NCI-H446 (cell line): ENCODE data around the gene CLK2.
A peak's percentile ranks its signal among the peaks of the same experiment; 100 is the strongest.
"Not testable (repeated sequence)": the region's sequence is repeated elsewhere in the genome, so short reads cannot be mapped to it uniquely, and the experiment has no call there.

Experiments used
- DNase-seq, 2 experiments: peaks; one replicate each; lab custom pipeline; 2025; lab: John Stamatoyannopoulos, UW

The CLK2 gene

DNA sequence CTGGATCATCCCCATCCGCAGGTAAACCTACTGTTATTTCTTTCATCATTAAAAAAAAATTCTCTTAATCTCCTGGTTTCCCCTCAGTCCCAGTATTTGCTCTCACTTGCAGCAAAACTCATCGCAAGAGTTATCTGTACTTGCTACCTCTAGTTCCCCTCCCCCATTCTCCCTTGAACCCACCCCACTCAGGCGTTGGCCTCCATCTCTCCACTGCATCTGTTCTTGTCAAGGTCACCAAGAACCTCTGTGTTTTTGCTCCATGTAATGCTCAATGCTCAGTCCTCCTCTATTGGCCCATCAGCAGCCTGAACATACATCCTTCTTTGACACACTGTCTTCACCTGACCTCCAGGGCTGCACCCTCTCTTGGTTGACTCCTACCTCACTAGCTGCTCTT is 23.4 kb upstream of the CLK2 start:
- DNase-seq, result no peak

DNA sequence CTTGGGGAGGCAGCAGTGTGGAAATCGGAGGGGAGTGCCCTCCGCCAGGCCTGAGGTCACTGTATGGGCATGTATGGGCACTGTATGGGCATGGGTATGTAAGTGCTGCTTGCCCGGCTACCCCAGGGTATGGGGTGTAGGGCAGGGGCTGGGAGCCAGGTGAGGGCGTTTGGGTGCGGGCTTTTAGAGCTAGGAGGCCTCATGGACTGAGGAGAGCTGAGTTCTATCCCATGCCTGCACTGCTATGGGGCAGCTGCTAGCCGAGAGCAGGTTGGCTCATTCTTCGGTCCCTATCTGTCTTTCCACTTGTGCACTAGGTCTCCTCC is 22.6 kb upstream of the CLK2 start:
- no peak for DNase-seq

DNA sequence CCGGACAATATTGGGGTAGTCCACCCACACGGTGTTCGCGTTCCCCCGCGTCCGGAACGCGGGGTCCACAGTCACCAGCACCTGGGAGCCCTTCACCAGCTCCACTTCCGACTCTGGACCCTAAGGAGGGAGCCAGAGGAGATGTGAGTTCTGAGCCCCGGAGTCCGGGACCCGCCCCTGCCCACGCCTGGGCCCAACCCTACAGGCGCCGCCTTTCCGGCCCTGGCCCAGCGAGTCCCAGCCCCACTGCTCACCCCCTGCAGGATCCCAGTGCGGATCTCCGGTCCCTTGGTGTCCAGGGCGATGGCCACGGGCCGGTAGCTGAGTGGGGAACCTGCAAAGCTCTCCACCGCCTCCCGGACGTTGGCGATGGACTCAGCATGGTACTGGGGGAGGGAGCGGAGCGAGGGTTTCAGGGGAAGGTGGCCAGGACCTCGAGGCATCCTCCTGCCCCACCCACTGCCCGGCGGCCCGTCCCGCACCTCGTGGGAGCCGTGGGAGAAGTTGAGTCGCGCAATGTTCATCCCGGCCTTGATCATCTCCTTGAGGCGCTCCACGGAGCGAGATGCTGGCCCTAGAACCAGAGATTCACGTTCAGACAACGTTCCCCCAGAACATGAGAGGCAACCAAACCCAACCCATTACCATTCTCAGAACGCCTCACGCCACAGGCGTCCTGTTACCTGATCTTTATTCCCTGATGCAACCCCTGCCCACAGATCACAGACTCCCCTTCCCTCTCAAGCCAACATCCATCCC is 22.1 kb upstream of the CLK2 start:
- no peak for DNase-seq

DNA sequence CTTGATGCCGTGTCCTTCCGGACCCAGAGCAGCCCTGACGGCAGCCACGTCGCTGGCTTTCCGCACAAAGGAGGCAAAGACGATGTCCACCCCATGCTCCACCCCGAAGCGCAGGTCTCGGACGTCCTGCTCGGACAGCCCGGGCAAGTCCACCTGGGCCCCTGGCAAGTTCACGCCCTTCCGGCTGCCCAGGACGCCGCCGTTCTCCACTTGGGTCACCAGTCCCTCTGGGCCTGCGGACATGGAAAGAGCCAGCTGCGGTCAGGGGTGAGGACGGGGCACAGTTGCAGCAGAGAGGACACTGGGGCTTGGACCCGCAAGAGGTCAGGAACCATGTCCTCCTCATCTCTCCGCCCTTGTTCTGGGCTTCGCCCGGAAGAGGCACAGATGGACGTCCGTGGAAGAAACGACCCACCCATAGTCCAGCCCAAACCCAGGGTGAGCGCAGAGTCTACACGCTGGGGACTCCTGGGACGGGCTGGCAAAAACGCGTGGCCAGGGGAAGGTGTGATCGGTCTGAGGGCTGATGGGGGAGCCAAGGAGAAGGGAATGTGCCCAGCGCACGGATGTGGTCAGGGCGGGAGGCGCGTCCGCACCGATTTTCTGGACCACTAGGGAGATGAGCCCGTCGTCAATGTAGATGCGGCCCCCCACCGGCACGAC is 21.3 kb upstream of the CLK2 start:
- no peak for DNase-seq

DNA sequence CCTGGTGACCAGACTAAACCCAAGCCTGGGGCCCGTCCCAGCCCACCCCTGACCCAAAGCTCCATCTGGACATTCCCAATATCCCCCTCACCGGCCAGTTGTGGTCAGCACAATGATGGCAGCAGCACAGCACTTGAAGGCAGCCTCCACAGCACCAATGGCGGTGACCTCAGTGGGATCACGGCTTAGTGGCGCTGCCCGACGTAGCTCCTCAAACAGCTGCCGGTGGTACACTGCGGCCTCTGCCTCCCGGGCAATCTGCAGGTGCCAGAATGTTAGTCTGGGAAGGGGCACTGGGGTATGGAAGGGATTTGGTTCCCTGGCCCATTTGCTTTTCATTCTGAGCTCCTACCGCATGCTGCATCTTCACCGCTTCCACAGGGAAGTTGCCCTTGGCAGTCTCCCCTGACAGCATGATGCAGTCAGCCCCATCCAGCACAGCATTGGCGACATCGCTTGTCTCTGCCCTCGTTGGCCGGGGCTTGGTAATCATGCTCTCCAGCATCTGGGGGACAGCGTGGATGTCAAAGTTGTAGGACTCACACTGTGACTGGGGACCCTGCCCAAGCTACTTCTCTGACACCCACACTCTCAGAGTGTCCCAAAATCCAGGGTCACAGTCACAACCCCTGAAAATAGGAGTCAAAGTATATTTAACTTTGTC is 19.9 kb upstream of the CLK2 start:
- no peak for DNase-seq

DNA sequence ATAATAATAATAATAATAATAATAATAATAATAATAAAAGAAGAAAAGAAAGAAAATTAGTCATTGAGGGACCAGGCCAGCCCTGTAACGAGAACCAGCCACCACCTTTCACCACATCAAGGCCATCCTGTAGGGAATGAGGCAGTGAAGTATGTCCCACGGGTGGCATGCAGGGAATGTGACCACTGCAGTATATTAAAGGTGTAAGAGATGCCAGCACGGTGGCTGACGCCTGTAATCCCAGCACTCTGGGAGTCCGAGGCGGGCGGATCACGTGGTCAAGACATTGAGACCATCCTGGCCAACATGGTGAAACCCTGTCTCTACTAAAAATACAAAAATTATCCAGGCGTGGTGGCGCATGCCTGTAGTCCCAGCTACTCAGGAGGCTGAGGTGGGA is 17.7 kb upstream of the CLK2 start:
- not testable (repeated sequence) for DNase-seq

DNA sequence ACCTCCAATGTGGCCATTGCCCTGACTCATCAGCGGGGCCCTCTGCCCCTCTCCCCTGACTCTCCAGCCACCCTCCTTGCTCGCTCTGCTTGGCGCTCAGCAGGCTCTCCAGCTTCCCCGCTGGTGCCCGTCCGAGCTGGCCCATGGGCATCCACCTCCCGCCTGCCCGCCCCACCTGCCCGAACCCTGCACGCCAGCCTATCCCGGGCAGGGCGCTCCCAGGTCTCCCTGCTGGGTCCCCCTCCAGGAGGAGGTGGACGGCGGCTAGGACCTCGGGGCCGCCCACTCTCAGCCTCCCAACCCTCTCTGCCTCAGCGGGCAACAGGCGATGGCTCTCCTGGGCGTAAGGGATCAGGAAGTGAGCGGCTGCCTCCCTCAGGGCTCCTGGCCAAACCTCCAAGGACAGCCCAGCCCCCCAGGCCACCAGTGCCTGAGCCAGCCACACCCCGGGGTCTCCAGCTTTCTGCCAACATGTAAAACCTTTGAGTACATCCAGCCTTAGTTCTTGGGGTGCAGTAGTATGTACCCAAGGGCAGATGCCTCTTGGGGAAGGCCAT is 14.8 kb upstream of the CLK2 start:
- DNase-seq, result no peak

DNA sequence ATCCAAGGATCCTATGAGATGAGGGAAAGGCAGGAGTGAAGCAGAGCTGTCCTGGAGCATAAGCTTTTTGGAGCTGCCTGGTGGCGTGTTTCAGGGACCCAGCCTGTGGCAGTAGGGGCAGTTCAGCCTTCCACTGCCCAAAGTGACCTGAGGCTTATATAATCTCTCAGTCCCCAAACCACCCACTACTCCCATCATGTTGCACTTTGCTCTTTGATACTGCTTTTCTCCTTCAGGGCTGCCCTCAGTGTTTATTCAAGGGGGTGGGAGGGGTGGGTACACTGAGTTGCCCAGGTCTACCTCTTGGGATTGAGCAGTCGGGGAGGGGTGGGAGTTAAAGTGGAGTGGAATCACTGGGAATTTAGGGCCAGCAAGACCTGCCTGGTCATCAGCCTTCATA is 13.2 kb upstream of the CLK2 start:
- DNase-seq, result no peak

DNA sequence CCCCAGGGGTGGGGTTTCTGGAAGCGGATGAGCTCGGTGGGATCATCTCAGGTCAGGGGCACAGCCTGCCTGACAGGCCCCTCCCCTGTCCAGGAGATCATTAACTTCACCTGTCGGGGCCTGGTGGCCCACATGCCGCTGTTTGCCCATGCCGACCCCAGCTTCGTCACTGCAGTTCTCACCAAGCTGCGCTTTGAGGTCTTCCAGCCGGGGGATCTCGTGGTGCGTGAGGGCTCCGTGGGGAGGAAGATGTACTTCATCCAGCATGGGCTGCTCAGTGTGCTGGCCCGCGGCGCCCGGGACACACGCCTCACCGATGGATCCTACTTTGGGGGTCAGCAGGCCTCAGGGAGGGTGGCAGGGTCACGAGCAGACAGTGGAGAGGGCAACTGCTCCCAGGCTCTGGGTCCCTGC is 12.3 kb upstream of the CLK2 start:
- no peak for DNase-seq

DNA sequence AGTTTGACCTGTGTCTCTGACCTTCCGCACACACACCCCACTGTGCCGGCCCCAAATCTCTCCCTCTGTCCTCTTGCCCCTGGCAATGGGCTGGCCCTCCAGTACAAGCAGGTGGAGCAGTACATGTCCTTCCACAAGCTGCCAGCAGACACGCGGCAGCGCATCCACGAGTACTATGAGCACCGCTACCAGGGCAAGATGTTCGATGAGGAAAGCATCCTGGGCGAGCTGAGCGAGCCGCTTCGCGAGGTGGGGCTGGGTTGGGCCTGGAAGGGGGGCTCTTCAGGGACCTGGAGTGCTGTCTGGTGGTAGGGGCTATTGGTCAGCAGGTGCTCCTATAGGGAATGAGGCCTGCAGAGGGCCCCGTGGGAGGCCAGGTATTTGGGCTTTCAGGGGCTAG is 11.8 kb upstream of the CLK2 start:
- DNase-seq, result no peak

DNA sequence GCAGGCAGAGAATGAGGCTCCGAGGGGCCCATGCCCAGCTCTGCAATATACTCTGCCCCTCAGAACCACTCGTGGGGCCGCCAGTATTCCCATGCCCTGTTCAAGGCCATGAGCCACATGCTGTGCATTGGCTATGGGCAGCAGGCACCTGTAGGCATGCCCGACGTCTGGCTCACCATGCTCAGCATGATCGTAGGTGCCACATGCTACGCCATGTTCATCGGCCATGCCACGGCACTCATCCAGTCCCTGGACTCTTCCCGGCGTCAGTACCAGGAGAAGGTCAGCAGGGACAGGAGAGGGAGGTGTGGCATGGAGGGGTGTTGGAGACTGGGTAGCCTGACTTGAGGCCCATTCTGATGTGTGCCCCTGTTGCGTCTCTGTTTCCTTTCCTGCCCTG is 11.2 kb upstream of the CLK2 start:
- no peak for DNase-seq

DNA sequence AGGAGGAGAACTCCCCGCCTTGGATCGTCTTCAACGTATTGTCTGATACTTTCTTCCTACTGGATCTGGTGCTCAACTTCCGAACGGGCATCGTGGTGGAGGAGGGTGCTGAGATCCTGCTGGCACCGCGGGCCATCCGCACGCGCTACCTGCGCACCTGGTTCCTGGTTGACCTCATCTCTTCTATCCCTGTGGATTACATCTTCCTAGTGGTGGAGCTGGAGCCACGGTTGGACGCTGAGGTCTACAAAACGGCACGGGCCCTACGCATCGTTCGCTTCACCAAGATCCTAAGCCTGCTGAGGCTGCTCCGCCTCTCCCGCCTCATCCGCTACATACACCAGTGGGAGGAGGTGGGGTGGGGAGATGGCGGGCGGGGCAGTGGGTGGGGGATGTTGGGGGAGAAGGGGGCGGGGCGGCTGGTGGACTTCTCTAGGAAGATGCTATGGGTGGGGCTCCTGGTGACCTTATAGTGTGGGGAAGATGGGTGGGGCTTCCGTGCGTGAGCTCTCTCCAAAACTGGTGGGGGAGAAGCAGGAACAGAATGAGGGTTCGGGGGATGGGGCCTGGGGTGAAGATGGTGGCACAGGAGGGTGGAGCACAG is 9.3 kb upstream of the CLK2 start:
- DNase-seq, result no peak

DNA sequence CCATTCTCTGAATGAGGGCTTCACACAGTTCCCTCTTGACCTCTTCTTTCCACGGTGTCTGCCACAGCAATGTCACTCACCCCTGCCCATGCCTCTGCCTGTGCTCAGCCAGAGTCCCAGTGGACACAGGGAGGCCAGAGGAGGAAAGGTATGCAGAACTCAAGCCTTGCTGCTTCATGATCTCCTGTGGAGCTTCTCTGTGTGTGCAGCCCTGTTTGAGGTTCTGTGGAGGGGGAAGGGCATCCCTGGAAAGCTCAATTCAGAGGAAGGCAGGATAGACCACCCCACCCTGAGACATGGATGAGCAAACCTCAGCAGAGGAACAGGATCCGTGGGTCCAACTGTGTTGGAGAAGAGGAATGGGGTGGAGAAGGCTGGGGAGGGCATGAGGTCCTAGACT is 6.0 kb upstream of the CLK2 start:
- no peak for DNase-seq

DNA sequence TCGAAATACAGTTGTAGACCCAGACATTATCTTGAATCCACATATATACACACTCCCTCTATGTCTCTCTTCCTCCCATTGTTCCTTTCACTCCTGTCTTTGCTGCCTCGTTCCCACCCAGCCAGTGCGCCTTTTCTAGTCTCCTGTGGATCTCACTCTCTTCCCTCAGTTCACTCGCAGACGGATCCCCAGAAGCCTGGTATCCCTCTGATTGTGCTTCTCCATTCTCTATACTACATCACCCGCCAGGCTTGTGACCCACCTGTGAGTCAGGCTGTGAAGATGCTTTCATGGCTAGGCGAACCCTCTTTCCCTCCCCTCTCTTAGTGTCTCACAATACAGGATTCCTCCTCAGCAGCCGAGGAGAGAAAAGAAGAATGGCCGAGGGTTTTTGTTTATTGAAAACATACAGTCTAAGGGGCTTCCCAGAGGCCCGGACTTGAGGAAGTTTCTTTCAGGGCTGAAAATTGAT is 5.4 kb upstream of the CLK2 start:
- DNase-seq, result no peak

DNA sequence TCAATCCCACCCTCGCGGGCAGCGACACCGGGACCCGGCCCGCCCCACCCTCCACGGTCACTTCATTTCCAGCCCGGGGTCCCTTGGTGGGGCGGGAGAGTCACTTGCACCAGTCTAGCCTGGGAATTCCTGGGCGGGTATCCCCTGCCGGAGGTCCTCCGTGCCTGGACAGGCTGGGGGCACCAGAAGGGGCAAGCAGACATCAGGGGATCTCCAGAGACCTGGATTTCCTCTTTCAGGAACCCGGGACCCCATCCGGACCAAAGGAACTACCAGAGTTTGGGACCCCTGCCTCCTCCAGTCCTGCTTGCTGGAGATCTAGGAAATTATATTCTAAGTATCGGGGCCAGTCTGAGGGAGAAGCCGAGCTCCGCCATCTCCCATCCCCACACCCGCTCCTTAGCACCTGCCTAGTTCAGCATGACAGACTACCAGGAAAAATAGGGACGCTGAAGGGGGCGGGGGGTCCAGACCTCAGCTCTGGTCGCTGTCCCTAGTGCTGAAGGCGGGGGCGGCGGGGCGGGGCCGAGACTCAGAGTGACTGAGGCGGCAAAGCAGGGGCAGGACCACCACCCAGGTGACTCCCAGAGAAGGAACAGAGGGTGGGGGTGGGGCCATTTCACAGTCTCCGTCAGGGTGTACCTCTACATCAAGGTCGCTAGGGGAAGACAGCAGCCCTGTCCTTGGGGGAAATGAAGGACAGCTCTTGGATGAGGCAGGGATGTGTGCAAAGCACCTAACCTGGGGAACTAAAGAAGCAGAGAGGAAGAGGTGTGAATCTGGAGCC is 4.8 kb upstream of the CLK2 start:
- peak; percentile 27 to 38 for DNase-seq

DNA sequence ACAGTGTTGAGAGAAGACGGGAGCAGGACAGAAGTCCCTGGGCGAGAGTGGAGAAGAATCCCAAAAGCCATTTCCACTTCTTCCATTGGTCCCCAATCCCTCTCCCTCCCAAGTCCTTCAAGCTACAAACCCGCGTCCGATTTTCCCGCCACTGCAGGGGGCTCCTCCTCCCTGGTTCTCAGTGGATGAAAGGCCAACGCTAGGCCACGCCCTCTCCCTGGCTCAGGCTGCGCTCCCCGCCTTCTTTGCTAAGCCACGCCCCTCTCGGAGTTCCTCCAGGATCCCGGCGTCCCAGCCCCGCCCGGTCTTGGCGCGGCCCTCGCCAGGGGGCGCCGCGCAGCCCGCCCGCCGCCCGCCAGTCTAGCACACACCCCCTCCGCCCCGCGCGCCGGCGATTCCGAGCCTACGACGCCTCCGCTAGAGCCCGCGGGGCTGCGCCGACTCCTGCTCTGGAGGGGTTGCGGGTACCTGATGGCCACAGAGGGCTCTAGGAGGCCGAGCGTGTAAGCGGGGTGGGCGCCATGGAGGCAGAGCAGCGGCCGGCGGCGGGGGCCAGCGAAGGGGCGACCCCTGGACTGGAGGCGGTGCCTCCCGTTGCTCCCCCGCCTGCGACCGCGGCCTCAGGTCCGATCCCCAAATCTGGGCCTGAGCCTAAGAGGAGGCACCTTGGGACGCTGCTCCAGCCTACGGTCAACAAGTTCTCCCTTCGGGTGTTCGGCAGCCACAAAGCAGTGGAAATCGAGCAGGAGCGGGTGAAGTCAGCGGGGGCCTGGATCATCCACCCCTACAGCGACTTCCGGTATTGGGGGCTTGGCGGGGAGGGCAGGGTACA is 4.0 kb upstream of the CLK2 start, which contains the start of gene HCN3:
Gene HCN3, plus strand, starts transcription at position 394 of the 832 bp plus-strand sequence. Its CDS starts 128 bp downstream, at position 522.
- peak; percentile 97 to 99 for DNase-seq

DNA sequence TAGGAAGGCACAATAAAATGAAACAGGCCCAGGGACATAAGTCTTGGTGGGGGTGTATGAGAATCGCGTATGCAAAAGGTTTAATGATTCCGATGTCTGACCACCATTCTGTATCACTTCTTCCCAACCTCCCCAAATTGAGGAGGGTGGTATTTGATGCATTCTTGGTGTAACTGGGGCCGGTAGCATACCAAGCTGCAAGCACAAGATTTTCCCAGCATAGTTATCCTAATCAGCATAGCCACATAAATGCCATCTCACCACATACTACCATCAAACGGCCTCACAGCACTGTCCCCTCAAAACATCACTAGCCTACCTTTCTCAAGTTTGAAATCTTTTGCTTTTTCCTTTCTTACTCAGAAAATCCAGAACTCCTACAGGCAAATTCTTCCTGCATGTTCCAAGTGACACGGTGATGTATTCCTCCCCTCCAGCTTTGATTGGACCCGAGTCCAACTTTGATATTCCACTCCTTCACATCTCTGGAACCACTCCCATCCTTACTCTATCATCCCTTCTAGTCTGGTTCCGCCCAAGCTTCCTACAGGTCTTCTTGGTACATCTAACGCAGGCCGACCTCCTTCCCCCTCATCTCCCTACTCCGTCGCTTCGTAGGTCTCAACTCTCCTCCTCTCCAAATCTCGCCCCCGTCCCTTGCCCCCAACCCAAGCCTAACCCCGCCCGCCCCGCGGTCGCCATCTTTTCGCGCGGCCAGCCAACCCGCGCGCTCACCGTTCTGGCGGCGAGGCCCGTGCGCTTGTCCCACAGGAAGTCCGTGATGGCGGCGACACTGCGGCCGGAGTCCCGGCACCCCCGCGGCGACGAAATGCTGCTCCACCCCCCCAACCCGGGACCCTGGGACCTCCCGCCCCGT is 600 bp downstream of the CLK2 start:
- DNase-seq, result peak; percentile 73 to 79

DNA sequence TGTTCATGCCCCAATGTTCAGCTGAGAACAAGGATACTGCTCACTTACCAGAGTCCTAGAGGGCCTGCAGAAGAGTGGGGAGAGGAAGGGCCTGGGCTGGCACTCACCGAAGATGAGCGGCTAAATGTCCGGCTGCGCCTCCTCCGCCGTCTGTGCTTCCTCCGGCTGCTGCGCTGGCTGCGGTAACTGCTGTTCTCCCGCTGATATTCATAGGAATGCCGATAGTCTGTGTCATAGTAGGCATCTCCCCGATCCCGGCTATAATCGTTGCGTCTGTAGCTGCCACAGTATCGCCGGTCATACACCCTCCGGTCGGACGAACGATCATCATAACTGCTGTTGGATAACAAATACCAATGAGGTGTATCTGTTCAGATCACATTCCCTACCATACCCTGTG is 3.9 kb downstream of the CLK2 start:
- no peak for DNase-seq

DNA sequence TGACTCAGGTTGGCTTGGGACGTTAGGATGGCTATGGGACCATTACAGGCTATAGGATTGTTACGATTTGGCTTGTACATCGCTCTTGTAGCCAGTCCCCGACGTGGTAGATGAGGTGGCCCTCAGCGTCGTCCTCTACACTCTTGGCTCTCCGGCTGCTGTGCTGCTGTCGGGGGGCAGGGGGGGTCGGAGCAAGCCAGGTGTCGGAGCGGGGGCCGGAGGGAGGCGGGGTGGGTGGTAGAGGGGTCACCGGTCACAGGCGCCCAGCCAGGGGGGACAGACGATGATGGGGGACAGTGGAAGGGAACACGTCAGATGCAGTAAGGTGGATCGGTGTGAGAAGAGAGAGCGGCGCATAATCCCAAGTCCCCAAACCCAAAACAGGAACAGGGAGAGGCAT is 4.7 kb downstream of the CLK2 start:
- DNase-seq, result no peak

DNA sequence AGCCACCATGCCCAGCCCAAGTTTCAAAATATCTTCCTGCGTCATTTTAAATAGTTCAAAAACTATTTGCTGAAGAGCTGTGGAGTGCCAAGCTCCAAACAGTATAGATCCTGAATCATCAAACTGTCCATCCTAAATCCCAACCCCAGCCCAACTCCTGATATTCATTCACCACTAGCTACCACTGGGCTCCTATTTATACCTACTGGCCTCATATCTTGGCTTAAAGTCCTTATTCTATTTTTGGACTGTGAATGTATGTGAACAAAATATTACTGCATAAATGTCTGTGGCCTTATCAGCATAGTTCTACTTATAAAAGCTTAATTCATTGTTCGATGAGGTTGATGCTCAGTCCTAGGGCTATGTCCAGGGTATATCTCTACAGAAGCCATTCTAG is 5.9 kb downstream of the CLK2 start:
- no peak for DNase-seq
